T-helper 22 cell (primary cell): ENCODE measurements around the gene RIMS3.

Source experiments
- DNase-seq: peaks from one replicate; pipeline ENCODE4 v3.0.0-alpha.2; 2020; ENCODE audit warnings: low read depth

RIMS3 gene

DNA sequence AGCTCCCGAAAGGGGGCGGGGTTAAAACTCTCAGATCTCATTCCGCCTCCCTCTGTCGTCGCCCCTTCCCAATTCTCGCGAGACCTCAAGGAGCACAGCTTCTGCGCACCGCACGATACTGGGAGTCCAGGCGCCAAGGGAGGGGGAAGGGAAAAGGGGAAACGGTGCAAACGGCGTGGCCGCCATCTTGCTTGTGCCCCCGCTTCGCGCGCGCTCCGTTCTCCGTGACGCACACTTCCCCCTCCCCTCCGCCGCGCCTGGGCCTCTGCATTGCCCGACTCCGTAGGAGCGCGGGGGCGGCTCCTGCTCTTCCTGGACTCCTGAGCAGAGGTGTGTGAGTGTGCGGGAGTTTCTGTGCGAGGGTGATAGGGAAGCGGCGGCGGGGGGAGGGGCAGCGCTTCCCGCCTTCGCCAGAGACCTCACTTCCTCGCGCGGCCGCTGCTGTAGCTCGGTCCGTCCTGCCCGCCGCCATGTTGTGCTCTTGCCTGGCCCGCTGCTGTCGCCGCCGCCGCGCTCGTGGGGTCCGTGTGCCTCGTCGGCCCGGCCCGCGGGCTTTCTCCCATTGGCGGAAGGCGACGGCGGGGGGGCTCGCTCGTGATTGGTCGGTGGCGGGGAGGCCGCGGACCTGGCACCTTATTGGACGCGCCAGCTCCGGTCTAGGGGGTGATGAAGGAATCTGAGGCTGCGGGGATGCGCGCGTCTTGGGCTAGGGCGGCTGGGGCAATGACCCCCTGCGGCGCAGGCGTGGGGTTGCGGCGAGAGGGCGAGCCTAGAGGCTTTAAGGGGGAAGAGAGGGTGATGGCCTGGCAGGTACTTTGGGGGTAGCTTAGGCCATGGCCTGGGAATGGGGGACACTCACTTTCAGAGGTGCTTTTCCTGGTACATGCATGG is 26.3 kb upstream of the RIMS3 start, which contains the start of gene NFYC:
Gene NFYC (plus strand): TSS at position 167 of the 891 bp plus-strand sequence. CDS start 47,140 bp downstream, outside the sequence.
- peak; percentile 94 for DNase-seq

DNA sequence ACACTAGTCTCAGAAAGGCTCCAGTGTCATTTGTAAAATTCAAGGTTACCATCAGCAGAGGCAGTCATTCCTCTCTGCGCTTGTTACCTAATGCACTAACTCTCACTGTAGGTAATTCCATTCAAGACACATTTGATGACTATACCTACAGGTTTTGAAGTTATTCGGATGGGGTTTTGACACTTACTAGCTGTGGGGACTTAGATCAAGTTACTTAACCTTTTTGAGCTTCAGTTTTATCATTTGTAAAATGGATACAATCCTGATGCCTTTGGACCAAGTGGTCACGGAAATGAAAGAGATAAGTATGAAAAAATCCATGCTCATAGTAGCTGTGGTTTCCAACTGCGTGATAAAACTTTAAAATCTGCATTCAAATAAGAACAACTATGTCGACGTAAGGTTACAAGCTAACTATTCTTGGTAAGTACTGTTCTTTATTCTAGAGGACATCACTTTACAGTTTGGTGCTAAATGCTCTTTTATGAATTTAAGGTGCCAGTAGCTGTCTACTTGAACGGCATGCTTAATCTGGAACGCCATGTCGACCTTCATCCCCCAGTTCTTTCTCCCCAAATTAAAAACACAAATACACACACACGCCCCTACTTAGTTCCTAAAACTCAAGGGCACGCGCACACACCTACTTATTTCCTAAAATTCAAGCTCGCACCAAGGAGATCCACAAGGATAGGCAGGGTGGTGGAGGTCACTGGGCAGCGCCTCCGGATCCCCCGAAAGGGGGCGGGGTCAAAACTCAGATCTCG is 25.5 kb upstream of the RIMS3 start:
- DNase-seq = no peak

DNA sequence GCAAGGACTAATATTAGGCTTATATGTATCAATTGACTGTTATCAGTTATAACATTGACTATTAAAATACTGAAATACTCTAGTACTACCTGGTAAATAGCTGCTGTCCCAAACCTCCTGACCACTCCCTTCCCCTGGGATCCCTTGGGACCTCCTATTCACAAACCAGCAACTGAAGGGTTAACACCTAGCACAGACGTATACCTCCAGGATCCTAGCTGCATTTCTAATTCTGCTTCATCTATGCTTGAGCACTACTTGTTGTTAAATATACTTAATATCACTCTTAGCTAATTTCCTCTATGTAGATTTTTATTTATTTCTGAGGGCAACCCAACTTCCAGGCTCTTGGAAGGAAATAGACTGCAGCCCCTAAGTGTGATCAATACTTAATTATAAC is 24.3 kb upstream of the RIMS3 start:
- no peak for DNase-seq

DNA sequence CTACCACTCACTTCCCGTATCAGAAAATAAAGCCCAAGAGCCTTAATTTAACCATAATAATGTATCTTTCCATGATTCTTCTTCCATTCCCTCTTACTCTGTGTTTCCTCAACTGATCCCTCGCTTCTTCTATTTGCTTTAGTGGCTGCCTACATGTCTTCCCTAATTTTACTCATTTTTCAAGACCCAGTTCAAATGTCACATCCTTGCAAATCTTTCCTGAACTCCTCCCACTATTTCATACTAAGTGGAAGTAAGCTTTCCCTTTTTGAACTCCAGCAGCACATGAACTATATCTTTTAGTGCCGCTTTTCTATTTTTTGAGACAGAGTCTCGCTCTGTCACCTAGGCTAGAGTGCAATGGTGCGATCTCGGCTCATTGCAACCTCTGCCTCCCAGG is 22.2 kb upstream of the RIMS3 start:
- no peak for DNase-seq

DNA sequence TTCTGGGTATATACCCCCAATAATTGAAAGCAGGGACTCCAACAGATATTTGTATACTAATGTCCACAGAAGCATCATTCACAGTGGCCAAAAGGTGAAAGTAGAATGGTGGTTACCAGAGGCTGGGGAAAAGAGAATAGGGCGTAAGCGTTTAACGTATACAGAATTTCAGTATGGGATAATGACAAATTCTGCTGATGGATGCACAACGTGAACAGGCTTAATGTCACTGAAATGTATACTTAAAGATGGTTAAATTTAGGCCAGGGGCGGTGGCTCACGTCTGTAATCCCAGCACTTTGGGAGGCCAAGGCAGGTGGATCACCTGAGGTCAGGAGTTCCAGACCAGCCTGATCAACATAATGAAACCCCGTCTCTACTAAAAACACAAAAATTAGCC is 21.6 kb upstream of the RIMS3 start:
- no peak for DNase-seq

DNA sequence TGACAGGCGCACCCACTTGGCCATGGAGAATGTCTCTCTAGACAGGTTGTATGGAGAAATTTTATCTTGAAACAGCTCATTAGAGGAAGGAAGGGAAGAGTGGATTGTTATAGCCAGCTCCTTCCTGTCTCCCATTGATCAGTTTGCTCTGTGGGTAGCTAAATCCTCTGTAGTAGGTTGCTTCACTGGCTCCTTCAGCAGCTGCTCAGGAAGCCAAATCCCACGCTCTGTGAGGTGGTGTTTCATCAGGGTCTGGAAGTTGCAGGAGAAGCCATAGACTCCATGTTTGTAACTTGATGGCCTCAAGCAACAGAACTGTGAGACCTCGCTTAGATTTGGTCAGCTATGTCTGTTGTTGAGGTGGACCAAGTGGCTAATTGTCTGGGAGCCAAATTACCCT is 19.2 kb upstream of the RIMS3 start:
- no peak for DNase-seq

DNA sequence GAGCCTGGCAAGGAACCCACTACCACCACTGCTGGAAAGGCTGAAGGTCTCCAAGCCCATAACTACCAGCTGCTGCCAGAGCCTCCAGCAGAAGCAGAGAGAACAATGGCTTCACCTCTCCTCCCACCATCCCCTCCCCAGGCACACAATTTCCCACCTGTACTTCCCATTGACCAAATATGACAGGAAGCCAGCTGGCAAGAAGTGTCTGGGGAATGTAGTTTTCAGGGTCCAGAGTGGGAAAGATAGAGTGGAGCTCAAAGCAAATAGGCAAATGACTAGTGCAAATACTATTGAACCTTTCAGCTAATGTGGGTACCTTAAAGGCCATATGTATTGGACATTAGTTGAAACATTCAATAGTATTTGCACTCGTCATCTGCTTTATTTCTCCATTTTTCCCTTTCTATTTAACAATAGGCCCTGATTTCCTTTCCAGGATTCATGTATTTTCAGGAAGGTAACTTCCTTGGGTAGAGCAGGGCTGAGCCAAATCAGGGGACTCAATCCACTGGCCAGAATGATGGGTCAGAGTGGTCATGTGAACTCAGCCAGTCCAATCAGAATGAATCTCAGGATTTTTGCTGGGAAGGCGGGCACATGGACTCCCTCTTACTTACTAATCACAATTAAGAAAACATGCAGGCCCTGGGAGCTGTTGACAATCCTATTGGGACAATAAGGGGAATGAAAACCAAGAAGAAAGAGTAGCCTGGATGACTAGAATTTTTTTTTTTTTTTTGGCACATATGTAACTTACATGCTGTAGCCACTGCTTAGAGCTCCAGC is 13.9 kb upstream of the RIMS3 start:
- no peak for DNase-seq

DNA sequence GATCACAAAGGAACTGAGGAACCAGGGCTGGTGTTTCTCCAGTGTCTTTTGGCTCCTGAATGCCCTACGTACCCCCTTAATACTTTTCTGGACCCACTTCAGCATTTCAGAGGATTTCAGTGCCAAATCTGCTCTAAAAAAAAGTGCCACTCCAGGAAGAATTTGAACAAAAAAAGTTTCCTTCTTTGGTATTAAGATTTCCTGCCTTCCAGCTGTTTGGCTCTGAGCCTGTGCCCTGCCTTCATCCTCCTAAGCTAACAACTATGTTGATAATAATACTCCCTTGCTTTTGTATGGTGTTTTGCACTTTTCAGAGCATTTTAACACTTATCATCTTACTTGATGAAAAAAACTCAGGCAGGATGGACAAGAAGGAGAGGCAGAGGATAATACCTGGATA is 11.0 kb upstream of the RIMS3 start:
- no peak for DNase-seq

DNA sequence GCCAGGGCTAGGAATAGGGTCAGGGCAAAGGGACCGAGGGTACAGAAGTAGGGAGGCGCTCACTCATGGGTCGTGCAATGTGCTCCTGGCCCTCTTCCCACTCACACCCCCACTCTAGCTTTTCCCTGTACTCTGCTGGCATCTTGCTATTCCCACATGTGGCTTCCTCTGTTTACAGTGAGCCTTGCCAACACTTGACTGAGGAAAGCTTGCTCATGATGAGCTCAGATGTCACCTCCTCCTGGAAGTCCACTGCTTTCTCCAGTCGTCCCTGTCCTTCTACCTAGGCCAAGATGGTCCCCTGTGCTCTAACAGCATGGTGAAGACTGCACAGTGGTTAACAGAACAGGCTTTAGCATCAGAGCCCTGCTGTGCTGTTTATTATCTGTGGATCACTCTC is 8.0 kb upstream of the RIMS3 start:
- no peak for DNase-seq

DNA sequence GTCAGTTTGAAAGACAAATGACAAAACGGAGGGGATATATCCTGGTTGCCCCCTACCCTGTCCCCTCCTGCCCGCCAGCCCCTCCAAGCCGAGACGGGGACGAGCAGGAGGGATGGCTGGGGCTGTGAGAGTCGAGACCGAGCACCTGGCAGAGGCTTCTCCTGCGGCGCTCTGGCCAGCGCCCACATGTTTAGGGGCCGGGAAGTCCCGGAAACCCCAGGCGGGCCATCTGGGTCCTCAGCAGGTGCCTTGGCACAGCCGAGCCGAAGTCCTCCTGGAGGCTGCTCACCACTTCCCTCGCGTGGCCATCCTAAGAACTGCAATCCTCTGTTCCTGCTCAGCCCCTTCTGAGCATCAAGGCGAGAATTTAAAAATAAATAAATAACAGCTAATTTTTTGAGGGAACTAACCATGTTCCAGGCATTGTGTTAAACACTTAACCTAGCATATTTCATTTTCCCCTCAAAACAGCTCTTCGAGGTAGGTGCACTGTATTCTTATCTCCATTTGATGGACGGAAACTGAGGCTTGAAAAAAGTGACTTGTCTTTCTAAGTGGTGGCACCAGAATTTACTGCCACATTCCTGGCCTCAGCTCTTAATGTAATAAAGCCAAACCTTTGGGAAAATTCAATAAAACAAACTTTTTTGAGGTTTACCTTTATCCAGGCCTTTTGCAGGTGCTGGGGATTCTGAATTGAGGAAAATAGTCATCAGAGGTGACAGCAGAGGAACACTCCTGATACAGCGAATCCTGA is 3.5 kb upstream of the RIMS3 start:
- DNase-seq = peak; percentile 60

DNA sequence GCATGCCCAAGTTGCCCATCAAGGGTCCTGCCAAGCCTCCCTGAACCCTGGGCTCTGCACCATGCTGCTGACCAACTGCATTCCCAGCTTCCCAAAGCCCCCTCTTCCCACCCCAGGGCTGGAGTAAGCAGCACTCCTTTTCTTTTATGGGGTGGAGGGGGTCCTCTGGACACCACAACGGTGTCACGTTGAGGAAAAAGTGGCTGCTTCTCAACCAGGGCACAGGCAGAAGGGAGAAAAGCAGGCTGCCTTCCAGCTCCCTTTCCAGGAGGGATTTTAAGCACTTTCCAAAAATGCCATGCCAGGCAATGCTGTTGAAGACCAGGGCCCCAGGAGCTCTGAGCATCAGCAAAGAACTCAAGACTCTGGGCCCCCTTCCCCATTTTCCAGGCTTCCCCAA is 691 bp downstream of the RIMS3 start:
- no peak for DNase-seq

DNA sequence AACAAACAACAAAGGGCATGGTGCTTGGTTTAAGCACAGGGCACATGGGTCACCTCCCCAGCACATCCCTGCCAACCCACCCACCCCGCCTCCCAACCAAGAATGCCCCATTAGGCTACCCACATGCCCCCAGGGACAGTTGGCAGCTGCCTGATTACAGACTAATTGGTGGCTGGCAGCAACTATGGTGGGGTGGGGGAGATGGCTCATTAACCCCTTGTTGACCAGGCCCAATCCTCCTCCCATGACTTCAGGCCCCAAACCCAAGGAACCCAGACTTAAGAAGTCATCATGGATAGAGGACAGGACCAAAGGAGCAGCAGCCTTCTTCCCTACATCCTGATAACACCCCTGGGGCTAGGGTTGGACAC is 1.3 kb downstream of the RIMS3 start:
- no peak for DNase-seq

DNA sequence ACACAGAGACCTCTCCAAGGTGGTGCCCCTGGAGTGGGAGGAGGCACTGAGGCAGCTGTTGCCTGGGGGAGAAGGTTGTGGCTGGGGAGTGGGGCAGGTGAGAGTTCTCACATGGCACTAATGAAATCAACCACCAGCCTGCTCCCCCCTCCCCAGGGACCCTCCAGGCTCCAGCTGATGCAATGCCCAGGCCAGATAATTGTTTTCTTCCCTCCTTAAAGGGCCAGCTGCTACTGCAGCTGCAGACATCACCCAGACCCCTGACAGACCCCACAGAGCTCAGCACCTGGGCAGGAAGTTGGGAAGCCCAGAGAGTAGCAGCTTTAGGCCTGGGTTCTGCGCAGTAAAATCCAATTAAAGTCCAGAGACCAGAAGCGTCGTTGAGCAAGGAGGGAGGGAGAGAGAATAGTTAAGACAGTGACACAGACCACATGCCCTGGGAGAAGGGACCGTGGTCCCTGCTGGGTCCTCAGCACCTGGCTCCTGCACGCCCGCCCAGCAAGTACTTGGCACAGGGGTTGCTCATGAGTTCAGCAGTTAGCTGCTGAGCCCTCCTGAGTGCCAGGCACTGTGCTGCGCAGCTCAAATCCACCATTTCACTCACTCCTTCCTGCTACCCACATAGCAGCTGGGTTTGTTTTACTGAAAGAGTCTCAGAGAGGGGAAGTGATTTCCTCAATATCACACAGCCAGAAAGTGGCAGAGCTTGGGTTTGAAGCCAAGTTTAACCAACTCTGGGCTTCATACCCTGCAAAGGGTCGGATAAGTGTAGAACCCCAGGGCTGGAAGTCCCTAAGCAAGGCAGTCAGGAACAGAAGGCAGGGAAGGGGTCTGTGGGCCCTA is 1.9 kb downstream of the RIMS3 start:
- DNase-seq = no peak

DNA sequence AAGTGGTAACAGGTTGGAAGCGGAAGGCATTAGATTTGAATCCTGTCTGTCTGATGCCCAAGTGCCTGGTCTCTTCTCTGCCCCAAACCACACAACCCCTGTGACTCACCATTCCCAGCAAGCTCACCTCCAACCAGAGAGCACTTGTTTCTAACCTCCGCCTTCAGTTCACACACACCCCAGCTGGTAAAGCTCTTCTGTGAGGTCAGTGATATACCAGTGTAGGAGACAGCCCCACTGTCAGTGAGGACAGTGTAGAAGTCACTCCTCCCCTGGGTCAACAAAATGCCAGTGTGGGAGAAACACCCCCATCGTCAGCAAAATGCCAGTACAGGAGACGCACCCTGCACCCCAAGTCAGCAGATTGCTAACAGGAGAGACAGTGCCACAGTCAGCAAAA is 2.6 kb downstream of the RIMS3 start:
- DNase-seq = no peak

DNA sequence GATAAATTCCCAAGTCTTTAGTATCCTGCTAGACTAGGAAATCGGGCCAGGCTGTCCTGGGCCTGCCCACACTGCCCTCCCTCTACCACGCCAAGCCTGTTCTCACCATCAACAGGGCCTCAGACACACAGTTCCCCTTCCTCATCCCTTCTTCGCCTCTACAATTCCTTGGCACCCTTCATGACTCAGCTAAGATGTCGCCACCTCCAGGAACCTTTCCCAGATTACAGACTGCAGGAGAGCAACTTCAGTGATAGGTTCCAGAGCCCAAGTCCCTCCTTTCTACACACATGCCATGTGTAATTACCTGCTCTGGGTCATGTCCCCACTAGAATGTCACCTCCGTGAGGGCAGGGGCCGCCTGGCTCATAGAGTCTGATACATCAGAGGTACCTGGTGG is 3.3 kb downstream of the RIMS3 start:
- no peak for DNase-seq

DNA sequence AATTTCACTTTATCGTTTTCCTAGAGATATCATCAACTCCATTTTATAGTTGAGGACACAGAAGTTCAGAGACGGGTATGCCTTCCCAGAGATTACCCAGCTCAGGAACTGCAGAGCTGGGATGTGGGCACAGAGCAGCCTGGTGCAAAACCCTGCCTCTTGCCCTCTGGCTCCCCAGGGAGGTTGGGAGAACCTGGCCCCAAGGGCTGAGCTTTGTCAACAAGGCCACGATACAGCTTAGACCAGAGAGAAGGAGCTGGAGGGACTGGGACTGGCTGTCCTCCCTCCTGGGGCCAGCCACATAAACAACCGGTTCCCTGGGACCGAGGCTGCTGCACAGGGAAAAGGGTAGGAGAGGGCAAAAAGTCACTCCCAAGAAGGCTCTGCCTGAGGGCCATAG is 3.8 kb downstream of the RIMS3 start:
- DNase-seq = no peak

DNA sequence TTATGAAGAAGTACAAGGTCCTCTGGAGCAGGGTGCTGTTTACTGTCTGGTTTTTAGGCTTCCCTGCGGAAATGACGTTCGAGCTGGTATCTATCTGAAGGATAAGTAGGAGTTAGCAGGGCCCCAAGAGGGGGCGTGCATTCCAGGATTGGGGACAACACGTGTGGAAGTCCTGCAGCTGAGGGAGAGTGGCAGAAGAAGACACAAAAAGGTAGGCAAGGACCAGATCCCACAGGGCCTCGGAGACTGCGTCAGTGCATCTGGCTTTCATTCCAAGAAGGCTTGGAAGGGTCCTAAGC is 5.9 kb downstream of the RIMS3 start:
- no peak for DNase-seq

DNA sequence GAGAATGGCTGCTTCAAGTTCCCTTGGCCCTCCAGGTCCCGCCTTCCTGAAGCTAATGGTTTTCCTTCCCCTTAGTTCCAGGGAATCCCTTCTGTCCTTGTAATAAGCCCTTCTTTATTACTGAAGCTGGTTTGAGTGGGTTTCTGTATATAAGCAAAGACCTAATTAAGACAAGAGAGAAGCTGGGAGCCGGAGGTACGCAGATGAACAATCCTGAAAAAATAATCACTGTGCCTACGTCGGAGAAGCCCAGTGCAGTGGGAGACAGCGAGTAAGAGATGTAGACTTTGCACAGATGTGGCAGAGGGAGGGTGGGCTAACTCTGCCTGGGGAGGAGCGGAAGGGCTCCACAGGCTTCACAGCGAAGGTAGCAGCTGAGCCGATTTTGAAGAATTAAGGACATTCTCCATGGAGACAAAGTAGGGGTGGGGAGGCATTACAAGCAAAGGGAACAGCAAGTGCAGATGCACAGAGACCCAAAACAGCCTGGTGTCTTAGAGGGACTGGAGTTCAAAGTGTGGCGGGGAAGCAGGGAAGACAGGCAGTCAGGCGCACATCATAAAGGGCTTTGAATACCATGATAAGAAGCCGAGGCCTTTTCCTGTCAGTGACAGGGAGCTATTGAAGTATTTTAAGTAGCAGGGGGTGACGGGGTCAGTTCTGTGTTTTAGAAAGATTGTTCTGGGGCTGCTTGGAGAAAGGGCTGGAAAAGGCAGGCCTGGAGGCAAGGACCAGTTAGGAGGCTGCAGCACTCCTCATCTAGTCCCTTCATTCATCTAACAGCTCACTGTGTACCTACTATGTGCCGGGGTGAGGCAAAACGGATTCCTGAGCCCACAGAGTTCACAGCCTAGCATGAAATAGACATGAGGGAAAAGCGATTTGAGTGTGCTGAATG is 6.5 kb downstream of the RIMS3 start:
- DNase-seq = no peak

DNA sequence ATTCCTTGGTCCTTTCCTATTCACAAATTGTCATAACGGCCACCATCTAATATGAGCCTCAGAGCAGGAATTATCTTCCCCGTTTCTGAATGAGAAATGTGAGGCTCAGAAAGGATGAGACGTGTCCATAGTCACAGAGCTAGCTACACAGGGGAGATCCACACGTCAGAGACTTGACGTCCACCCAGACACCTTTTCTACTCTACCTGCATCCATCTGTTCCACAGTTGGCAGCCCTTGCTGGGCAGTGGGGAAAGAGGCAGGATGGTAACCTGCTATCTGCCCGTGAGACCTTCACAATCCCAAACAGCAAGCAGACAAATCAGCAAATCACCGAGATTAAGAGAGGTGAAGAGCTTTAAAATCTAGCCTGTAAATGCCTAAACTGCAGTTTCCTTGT is 8.4 kb downstream of the RIMS3 start:
- no peak for DNase-seq
